Uterus (tissue), 4 donors: ENCODE measurements around the gene FEN1. TPM values are rescaled to one million over a fixed set of nuclear protein-coding genes. Genes with fewer than 3 reads are reported as not detected.

Experiments
- DNase-seq, 2 donors: peaks; one replicate each; pipeline ENCODE4 v3.0.0-alpha.2; 2019 to 2020
- H3K27ac ChIP-seq, 2 donors: fragments of 200-600 bp; sonication (generic); 1 replicate in 1 of 2; 2 replicates in 1 of 2; pipeline ENCODE4 v1.5.1; 2016 to 2018
- H3K27me3 ChIP-seq, 2 donors: fragments of 200-600 bp; sonication (generic); one replicate each; pipeline ENCODE4 v1.5.1; 2018 to 2019; ENCODE audit warnings: control low read depth in 1 of 2
- H3K36me3 ChIP-seq, 2 donors: fragments of 200-600 bp; sonication (generic); one replicate each; pipeline ENCODE4 v1.5.1; 2019; ENCODE audit warnings: control low read depth in 1 of 2
- H3K4me1 ChIP-seq, 2 donors: fragments of 200-600 bp; sonication (generic); one replicate each; pipeline ENCODE4 v1.5.1; 2018 to 2019; ENCODE audit warnings: control low read depth in 1 of 2
- H3K4me3 ChIP-seq, 2 donors: fragments of 200-600 bp; sonication (generic); 1 replicate in 1 of 2; 2 replicates in 1 of 2; pipeline ENCODE4 v1.5.1; 2018 to 2019; ENCODE audit warnings: mild to moderate bottlenecking in 1 of 2
- H3K9me3 ChIP-seq, 2 donors: fragments of 200-600 bp; sonication (generic); one replicate each; pipeline ENCODE4 v1.5.1; 2019; ENCODE audit warnings: control low read depth in 1 of 2
- POLR2A ChIP-seq, 2 donors: fragments of 450-650 bp; IDR thresholded peaks; one replicate each; pipeline ENCODE4 v1.6.1; 2016; ENCODE audit warnings: antibody characterized with exemption in 2 of 2, mild to moderate bottlenecking in 1 of 2, moderate library complexity in 1 of 2
- intact Hi-C: fragments of 100-400 bp; cut with DNase I; formaldehyde crosslinking; loops from one replicate; pipeline ENCODE4 v1.15.1; 2023; ENCODE audit warnings: low total_unique reads
- total RNA-seq, 4 donors: library from RNA; depleted of rRNA in 3 of 4; stranded (reverse); fragments of >200 nt in 3 of 4; gene quantifications; one replicate each; pipeline versions ENCODE4 v1.1.0 to v1.2.4, GENCODE V29; 2014 to 2023
- TF ChIP-seq, protein P1 (sequence below), 4 experiments: fragments of 200-600 bp in 2 of 4; fragments of 450-650 bp in 2 of 4; sonication (generic) in 2 of 4; IDR thresholded peaks; one replicate each; pipeline ENCODE4 v1.5.1; 2016 to 2019; ENCODE audit warnings: antibody characterized with exemption in 4 of 4, mild to moderate bottlenecking in 2 of 4, moderate library complexity in 1 of 4
- donor health status: DM: yes; HTN: yes; CAD: no.

The FEN1 gene
- total RNA-seq, 4 donors from 2014 or later, result 0.77 to 19.4 (median 6.8) TPM

DNA sequence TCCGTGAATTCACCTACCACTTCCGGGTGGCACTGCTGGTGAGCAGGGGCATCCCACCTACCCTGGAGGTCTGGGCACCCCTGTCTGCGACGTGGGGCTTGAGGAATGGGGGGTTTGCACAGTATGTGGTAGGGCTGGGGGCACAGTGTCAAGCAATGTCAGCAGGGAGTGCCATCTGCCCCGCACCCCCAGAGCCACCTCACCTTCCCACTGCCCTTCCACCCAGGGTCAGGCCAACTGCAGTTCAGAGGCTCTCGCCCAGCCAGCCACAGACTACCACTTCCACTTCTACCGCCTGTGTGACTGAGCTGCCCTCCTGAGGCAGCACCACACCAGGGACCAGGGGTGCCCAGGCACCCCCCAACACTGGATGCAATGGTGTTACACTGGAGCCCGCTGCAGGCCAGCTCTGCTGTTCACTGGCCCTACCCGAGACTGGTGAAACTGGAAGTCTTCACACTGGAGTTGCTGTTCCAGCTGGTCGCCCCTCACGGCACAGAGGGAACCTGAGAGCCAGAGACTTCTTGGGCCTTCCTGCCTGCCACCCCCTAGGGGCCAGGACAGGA is 6.8 kb upstream of the FEN1 start:
- Histone ChIP-seq H3K9me3 (no peaks in the 10 kb centered on the region), H3K4me1 (no peaks in the 10 kb centered on the region), H3K36me3 (no peaks in the 10 kb centered on the region), H3K27me3 (no peaks in the 10 kb centered on the region), H3K27ac (no peak overlapping the region), H3K4me3 (no peak overlapping the region)
- TF ChIP-seq, protein P1, sequence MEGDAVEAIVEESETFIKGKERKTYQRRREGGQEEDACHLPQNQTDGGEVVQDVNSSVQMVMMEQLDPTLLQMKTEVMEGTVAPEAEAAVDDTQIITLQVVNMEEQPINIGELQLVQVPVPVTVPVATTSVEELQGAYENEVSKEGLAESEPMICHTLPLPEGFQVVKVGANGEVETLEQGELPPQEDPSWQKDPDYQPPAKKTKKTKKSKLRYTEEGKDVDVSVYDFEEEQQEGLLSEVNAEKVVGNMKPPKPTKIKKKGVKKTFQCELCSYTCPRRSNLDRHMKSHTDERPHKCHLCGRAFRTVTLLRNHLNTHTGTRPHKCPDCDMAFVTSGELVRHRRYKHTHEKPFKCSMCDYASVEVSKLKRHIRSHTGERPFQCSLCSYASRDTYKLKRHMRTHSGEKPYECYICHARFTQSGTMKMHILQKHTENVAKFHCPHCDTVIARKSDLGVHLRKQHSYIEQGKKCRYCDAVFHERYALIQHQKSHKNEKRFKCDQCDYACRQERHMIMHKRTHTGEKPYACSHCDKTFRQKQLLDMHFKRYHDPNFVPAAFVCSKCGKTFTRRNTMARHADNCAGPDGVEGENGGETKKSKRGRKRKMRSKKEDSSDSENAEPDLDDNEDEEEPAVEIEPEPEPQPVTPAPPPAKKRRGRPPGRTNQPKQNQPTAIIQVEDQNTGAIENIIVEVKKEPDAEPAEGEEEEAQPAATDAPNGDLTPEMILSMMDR (IDR thresholded peaks at IDR 0.05), result no peak
- TF ChIP-seq POLR2A (IDR thresholded peaks at IDR 0.05), result no peak
- intact Hi-C loops, result loop anchor here (5.0 kb wide), 1 partner anchor 39 kb away; no protein-coding TSS in a partner anchor
- DNase-seq, result no peak

DNA sequence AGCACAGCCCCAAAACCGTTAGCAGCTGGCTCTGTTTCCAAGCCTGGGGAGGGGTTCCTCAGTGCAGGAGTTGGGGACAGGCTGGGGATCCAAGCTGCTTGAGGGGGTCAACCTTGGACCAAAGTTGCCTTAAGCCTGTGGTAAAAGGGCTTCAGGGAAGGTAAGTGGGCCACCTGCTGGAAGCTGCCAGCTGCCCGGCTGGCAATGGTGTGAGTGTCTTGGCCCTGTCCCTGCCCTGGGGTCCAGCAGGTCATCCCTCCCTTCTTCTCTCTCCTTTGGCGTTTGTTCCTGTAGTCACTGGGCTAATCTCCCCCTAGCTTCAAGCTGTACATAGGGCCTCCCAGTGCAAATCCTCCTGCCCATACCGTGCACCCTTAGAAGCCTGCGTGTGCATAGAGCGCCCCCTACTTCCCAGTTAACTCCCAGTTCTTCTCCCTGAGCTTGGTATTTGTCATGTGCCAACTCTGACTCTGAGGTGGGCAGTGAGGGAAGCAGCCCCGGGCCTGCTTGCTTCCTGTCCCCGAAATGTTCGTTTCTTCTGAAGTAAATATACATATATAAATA is 4.7 kb upstream of the FEN1 start:
- intact Hi-C loops, result loop anchor here (5.0 kb wide), 1 partner anchor 41 kb away; no protein-coding TSS in a partner anchor
- Histone ChIP-seq H3K27me3 (no peaks in the 10 kb centered on the region), H3K9me3 (no peaks in the 10 kb centered on the region), H3K4me3 (no peak overlapping the region), H3K27ac (peak overlapping the region in 1 of 2 donors; percentile 7), H3K4me1 (peaks cover 0 to 1% of the 10 kb centered on the region in 2 donors), H3K36me3 (no peaks in the 10 kb centered on the region)
- TF ChIP-seq POLR2A (IDR thresholded peaks at IDR 0.05), result no peak
- TF ChIP-seq, protein P1 (IDR thresholded peaks at IDR 0.05), result peak; percentile 47 to 61 (median 54)
- peak in 1 of 2 donors; percentile 68 for DNase-seq

- Histone ChIP-seq H3K36me3 (no peaks in the 10 kb centered on the region), H3K4me3 (peak overlapping the region; percentile 66 to 84), H3K9me3 (no peaks in the 10 kb centered on the region), H3K4me1 (peaks cover 0 to 5% of the 10 kb centered on the region in 2 donors), H3K27ac (peak overlapping the region; percentile 91 to 98), H3K27me3 (no peaks in the 10 kb centered on the region)
- TF ChIP-seq, protein P1 (IDR thresholded peaks at IDR 0.05), result no peak
- TF ChIP-seq POLR2A (IDR thresholded peaks at IDR 0.05), result no peak
- DNase-seq, result peak; percentile 78 to 80
- intact Hi-C loops, result loop anchor here (10.0 kb wide), 1 partner anchor 103 kb away; the partner anchor contains the start of gene FADS3
Observed at GRCh38 chr11:61791737-61792309, 888 bp upstream of the FEN1 start.

DNA sequence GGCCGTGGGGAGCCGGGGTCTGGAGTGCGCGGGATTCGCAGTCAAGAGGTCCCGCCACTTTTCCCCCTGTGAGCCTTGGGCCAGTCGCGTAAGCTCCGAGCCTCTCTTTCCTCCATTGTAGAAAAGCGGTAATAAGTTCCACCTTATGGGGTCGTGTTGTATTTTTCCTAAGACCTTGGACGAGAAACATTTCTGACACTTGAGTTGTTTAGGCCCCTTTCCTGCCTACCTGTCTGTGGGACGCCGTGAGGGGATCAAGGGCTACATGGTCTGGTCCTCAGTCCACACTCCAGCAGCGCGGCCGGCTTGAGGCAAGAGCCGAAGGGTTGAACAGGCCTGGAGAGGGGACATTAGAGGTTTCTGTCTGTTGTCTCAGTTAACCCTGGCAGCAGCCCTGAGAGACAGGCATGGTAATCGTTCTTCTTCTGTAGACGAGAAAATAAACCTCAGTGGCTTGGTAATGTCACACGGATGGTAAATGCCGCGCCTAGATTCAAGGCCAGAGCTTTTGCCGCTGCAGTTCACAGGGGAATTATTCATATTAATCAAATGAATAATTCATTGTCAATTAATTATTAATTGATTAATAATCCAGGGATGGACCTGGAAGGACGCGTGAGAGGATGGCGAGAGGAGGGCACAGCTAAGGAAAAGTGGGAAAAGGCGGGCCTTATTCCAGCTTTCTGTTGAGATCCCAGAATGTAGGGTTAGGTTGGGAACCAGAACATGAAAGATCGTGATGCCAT is 545 bp downstream of the FEN1 start:
- intact Hi-C loops, result loop anchor here (10.0 kb wide), 1 partner anchor 102 kb away; the partner anchor contains the start of gene FADS3
- H3K4me3 ChIP-seq, result peak overlapping the region; percentile 66 to 84
- peaks cover 4 to 5% of the 10 kb centered on the region in 2 donors for H3K4me1 ChIP-seq
- TF ChIP-seq POLR2A (IDR thresholded peaks at IDR 0.05), result no peak
- TF ChIP-seq, protein P1 (IDR thresholded peaks at IDR 0.05), result no peak
- H3K36me3 ChIP-seq, result no peaks in the 10 kb centered on the region
- no peaks in the 10 kb centered on the region for H3K27me3 ChIP-seq
- no peak for DNase-seq
- H3K27ac ChIP-seq, result peak overlapping the region; percentile 91 to 98
- no peaks in the 10 kb centered on the region for H3K9me3 ChIP-seq
